ENCODE data around the gene RBM26.
"Not testable (repeated sequence)": the region's sequence is repeated elsewhere in the genome, so short reads cannot be mapped to it uniquely, and the experiment has no call there.

The RBM26 gene

GRCh38 chr13:79386125-79386826 lies 19.8 kb downstream of the RBM26 start:
- DNase-seq = no peak

- no peak for DNase-seq
These were observed 20.4 kb downstream of the RBM26 start for GRCh38 chr13:79385694-79386093.

- no peak for DNase-seq
These were observed 21.9 kb downstream of the RBM26 start for GRCh38 chr13:79384022-79384610.

GRCh38 chr13:79382545-79383275 lies 23.3 kb downstream of the RBM26 start:
- no peak for DNase-seq

GRCh38 chr13:79380997-79381396 lies 25.1 kb downstream of the RBM26 start:
- DNase-seq = no peak

GRCh38 chr13:79379274-79379673 lies 26.8 kb downstream of the RBM26 start:
- DNase-seq = no peak

GRCh38 chr13:79376843-79377242 lies 29.2 kb downstream of the RBM26 start:
- no peak for DNase-seq

GRCh38 chr13:79374578-79374977 lies 31.5 kb downstream of the RBM26 start:
- no peak for DNase-seq

- DNase-seq = no peak
These were observed 32.1 kb downstream of the RBM26 start for GRCh38 chr13:79373916-79374315.

- no peak for DNase-seq
These were observed 36.8 kb downstream of the RBM26 start for GRCh38 chr13:79369226-79369625.

GRCh38 chr13:79365981-79366380 lies 40.1 kb downstream of the RBM26 start:
- DNase-seq = no peak

GRCh38 chr13:79361299-79361698 lies 44.8 kb downstream of the RBM26 start:
- DNase-seq = no peak

- DNase-seq = no peak
These were observed 46.0 kb downstream of the RBM26 start for GRCh38 chr13:79360095-79360494.

GRCh38 chr13:79359064-79359463 lies 47.0 kb downstream of the RBM26 start:
- DNase-seq = no peak

GRCh38 chr13:79354285-79354684 lies 51.8 kb downstream of the RBM26 start:
- DNase-seq = no peak

GRCh38 chr13:79353693-79354092 lies 52.4 kb downstream of the RBM26 start:
- no peak for DNase-seq

- DNase-seq = no peak
These were observed 53.9 kb downstream of the RBM26 start for GRCh38 chr13:79352107-79352506.

GRCh38 chr13:79349608-79350007 lies 56.4 kb downstream of the RBM26 start:
- not testable (repeated sequence) for DNase-seq

- no peak for DNase-seq
These were observed 57.0 kb downstream of the RBM26 start for GRCh38 chr13:79349011-79349410.

GRCh38 chr13:79346300-79346914 lies 59.6 kb downstream of the RBM26 start:
- no peak for DNase-seq

- no peak for DNase-seq
These were observed 64.9 kb downstream of the RBM26 start for GRCh38 chr13:79341202-79341601.

- DNase-seq = no peak
These were observed 65.6 kb downstream of the RBM26 start for GRCh38 chr13:79340490-79340889.

- DNase-seq = no peak
These were observed 67.7 kb downstream of the RBM26 start for GRCh38 chr13:79338343-79338742.

GRCh38 chr13:79336966-79337365 lies 69.1 kb downstream of the RBM26 start:
- DNase-seq = no peak
